G401.6 (cell line): ENCODE results near the gene SMLR1.

Experiments used
- FAIRE-seq: peaks from 2 replicates; lab custom pipeline; 2012; peaks lifted over from hg19 to GRCh38; lab: Jason Lieb, UNC

Gene SMLR1

GRCh38 chr6:130852844-130853554, 25.8 kb downstream of the SMLR1 start:
- no peak for FAIRE-seq

- FAIRE-seq: no peak
Measured at GRCh38 chr6:130853555-130854183, 26.5 kb downstream of the SMLR1 start.

GRCh38 chr6:130858054-130858453, 30.8 kb downstream of the SMLR1 start:
- no peak for FAIRE-seq

GRCh38 chr6:130858498-130859160, 31.4 kb downstream of the SMLR1 start:
- no peak for FAIRE-seq

- FAIRE-seq: no peak
Measured at GRCh38 chr6:130859161-130859867, 32.1 kb downstream of the SMLR1 start.

GRCh38 chr6:130862370-130862769, 35.2 kb downstream of the SMLR1 start:
- no peak for FAIRE-seq

- FAIRE-seq: no peak
Measured at GRCh38 chr6:130863415-130864230, 36.4 kb downstream of the SMLR1 start.

GRCh38 chr6:130864344-130864743, 37.1 kb downstream of the SMLR1 start:
- no peak for FAIRE-seq

GRCh38 chr6:130865793-130866192, 38.6 kb downstream of the SMLR1 start:
- FAIRE-seq: no peak

- FAIRE-seq: no peak
Measured at GRCh38 chr6:130869681-130870080, 42.5 kb downstream of the SMLR1 start.

- no peak for FAIRE-seq
Measured at GRCh38 chr6:130870179-130870880, 43.1 kb downstream of the SMLR1 start.

GRCh38 chr6:130872250-130873095, 45.3 kb downstream of the SMLR1 start:
- FAIRE-seq: peak; percentile 11

GRCh38 chr6:130873746-130874145, 46.5 kb downstream of the SMLR1 start:
- no peak for FAIRE-seq

- FAIRE-seq: no peak
Measured at GRCh38 chr6:130879826-130880225, 52.6 kb downstream of the SMLR1 start.

GRCh38 chr6:130882370-130882769, 55.2 kb downstream of the SMLR1 start:
- FAIRE-seq: no peak

GRCh38 chr6:130885392-130886192, 58.4 kb downstream of the SMLR1 start:
- peak; percentile 96 for FAIRE-seq
